Progenitor cell of endocrine pancreas (in vitro differentiated cells): Measurements from ENCODE around the gene COPS3. TPM values are rescaled to one million over a fixed set of nuclear protein-coding genes. Genes with fewer than 3 reads are reported as not detected.

Source experiments
- DNase-seq: peaks from one replicate; pipeline ENCODE4 v3.0.0; 2021; ENCODE audit warnings: low spot score; ENCODE audit not compliant: unreplicated experiment
- H3K27ac Mint-ChIP-seq: 2 replicates; pipeline ENCODE4 v1.8.0; 2021; ENCODE audit warnings: mild to moderate bottlenecking, moderate library complexity, mixed read lengths
- H3K27me3 Mint-ChIP-seq: 2 replicates; pipeline ENCODE4 v1.8.0; 2021; ENCODE audit warnings: mixed read lengths
- H3K36me3 Mint-ChIP-seq: 2 replicates; pipeline ENCODE4 v1.8.0; 2022; ENCODE audit warnings: mixed read lengths; ENCODE audit not compliant: insufficient read depth
- H3K4me1 Mint-ChIP-seq: 2 replicates; pipeline ENCODE4 v1.8.0; 2021; ENCODE audit warnings: low read depth, mixed read lengths
- H3K4me3 Mint-ChIP-seq: 2 replicates; pipeline ENCODE4 v1.8.0; 2021; ENCODE audit warnings: low read depth, mild to moderate bottlenecking, moderate library complexity, mixed read lengths
- H3K9me3 Mint-ChIP-seq: 2 replicates; pipeline ENCODE4 v1.8.0; 2021; ENCODE audit warnings: low read depth, mixed read lengths
- total RNA-seq: library from RNA; stranded (reverse); gene quantifications from 2 replicates; pipeline ENCODE4 v1.2.1, GENCODE V29; 2021
- TF ChIP-seq, protein P1 (sequence below): fragments of 200-600 bp; sonication (generic); IDR thresholded peaks from one replicate; pipeline ENCODE4 v1.5.0; 2021; ENCODE audit warnings: antibody characterized with exemption, mild to moderate bottlenecking; ENCODE audit not compliant: unreplicated experiment

The COPS3 gene
- total RNA-seq, 1 donor from 2014 or later: 61.5 TPM

DNA sequence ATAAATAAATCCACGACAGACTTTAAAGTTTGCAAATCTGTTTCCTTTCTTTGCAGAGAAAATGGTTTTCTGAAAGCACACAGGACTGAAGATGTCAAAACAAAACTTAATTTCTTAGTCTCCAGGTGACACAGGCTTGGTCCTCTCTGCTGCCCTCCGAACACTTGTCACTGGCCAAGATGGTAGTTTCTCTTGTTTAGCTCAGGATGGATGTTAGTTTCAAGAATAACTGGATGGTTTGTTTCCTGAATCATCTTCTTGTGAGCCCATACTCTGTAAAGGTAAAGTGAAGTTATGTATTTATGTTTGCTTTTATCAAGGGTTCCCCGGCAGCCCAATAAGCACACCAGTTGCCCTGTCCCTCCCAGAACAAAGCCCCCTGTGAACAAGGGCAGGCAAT lies 34.2 kb downstream of the COPS3 start:
- no peak overlapping the region for H3K27ac Mint-ChIP-seq
- H3K4me3 Mint-ChIP-seq: no peak overlapping the region
- H3K9me3 Mint-ChIP-seq: no peaks in the 10 kb centered on the region
- TF ChIP-seq, protein P1, sequence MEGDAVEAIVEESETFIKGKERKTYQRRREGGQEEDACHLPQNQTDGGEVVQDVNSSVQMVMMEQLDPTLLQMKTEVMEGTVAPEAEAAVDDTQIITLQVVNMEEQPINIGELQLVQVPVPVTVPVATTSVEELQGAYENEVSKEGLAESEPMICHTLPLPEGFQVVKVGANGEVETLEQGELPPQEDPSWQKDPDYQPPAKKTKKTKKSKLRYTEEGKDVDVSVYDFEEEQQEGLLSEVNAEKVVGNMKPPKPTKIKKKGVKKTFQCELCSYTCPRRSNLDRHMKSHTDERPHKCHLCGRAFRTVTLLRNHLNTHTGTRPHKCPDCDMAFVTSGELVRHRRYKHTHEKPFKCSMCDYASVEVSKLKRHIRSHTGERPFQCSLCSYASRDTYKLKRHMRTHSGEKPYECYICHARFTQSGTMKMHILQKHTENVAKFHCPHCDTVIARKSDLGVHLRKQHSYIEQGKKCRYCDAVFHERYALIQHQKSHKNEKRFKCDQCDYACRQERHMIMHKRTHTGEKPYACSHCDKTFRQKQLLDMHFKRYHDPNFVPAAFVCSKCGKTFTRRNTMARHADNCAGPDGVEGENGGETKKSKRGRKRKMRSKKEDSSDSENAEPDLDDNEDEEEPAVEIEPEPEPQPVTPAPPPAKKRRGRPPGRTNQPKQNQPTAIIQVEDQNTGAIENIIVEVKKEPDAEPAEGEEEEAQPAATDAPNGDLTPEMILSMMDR: no peak
- H3K36me3 Mint-ChIP-seq: peaks cover 10% of the 10 kb centered on the region
- H3K27me3 Mint-ChIP-seq: no peaks in the 10 kb centered on the region
- H3K4me1 Mint-ChIP-seq: no peaks in the 10 kb centered on the region
- no peak for DNase-seq

GRCh38 chr17:17243163-17243562 lies 37.9 kb downstream of the COPS3 start:
- Mint-ChIP-seq H3K27ac (no peak overlapping the region), H3K9me3 (no peaks in the 10 kb centered on the region), H3K36me3 (peaks cover 9% of the 10 kb centered on the region), H3K27me3 (no peaks in the 10 kb centered on the region), H3K4me1 (peaks cover 3% of the 10 kb centered on the region), H3K4me3 (no peak overlapping the region)
- TF ChIP-seq, protein P1: no peak
- no peak for DNase-seq

DNA sequence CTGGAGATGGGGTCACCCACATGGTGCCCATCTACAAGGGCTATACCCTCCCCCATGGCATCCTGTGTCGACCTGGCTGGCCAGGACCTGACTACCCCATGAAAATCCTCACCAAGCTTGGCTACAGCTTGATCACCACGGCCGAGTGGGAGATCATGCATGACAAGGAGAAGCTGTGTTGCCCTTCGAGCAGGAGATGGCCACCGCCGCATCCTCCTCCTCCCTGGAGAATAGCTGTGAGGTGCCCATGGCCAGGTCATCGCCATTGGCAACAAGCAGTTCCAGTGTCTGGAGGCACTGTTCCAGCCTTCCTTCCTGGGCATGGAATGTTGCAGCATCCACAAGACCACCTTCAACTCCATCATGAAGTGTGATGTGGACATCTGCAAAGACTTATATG lies 38.8 kb downstream of the COPS3 start:
- TF ChIP-seq, protein P1: no peak
- peaks cover 3% of the 10 kb centered on the region for H3K4me1 Mint-ChIP-seq
- peaks cover 6% of the 10 kb centered on the region for H3K36me3 Mint-ChIP-seq
- no peak overlapping the region for H3K27ac Mint-ChIP-seq
- DNase-seq: no peak
- H3K9me3 Mint-ChIP-seq: no peaks in the 10 kb centered on the region
- H3K27me3 Mint-ChIP-seq: no peaks in the 10 kb centered on the region
- H3K4me3 Mint-ChIP-seq: no peak overlapping the region

DNA sequence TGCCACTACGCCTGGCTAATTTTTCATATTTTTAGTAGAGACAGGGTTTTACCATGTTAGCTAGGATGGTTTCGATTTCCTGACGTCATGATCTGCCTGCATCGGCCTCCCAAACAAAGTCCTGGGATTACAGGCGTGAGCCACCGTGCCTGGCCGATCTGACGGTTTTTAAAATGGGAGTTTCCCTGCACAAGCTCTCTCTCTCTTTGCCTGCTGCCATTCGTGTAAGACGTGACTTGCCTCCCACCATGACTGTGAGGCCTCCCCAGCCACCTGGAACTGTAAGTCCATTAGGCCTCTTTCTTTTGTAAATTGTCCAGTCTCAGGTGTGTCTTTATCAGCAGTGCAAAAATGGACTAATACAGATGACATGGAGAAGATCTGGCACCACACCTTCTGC lies 39.4 kb downstream of the COPS3 start:
- Mint-ChIP-seq H3K9me3 (no peaks in the 10 kb centered on the region), H3K36me3 (peaks cover 3% of the 10 kb centered on the region), H3K4me1 (peaks cover 3% of the 10 kb centered on the region), H3K27me3 (no peaks in the 10 kb centered on the region), H3K27ac (no peak overlapping the region), H3K4me3 (no peak overlapping the region)
- TF ChIP-seq, protein P1: no peak
- DNase-seq: no peak

- H3K36me3 Mint-ChIP-seq: peaks cover 3% of the 10 kb centered on the region
- H3K27me3 Mint-ChIP-seq: no peaks in the 10 kb centered on the region
- H3K27ac Mint-ChIP-seq: no peak overlapping the region
- no peak for DNase-seq
- TF ChIP-seq, protein P1: no peak
- no peaks in the 10 kb centered on the region for H3K9me3 Mint-ChIP-seq
- peaks cover 18% of the 10 kb centered on the region for H3K4me1 Mint-ChIP-seq
- H3K4me3 Mint-ChIP-seq: no peak overlapping the region
Observed at GRCh38 chr17:17239832-17240231, 41.2 kb downstream of the COPS3 start.
